GM18520 (cell line): ENCODE data around the gene CACNA1B.

Source experiments
- ATAC-seq: cut with Tn5 transposase; IDR thresholded peaks from one replicate; pipeline ENCODE4 v1.9.1; 2021; ENCODE audit not compliant: unreplicated experiment

CACNA1B gene

GRCh38 chr9:137978262-137978714, 100.7 kb downstream of the CACNA1B start:
- ATAC-seq, result no peak

GRCh38 chr9:137982200-137982599, 104.6 kb downstream of the CACNA1B start:
- ATAC-seq, result no peak

GRCh38 chr9:137984005-137984404, 106.4 kb downstream of the CACNA1B start:
- ATAC-seq, result no peak

GRCh38 chr9:137984520-137985257, 107.1 kb downstream of the CACNA1B start:
- no peak for ATAC-seq

GRCh38 chr9:137985637-137986071, 108.1 kb downstream of the CACNA1B start:
- no peak for ATAC-seq

- ATAC-seq, result no peak
Measured at GRCh38 chr9:137986268-137987099, 108.9 kb downstream of the CACNA1B start.

- ATAC-seq, result no peak
Measured at GRCh38 chr9:137987244-137988030, 109.9 kb downstream of the CACNA1B start.

GRCh38 chr9:137988051-137988450, 110.5 kb downstream of the CACNA1B start:
- ATAC-seq, result no peak

GRCh38 chr9:137988701-137989100, 111.1 kb downstream of the CACNA1B start:
- no peak for ATAC-seq

- ATAC-seq, result no peak
Measured at GRCh38 chr9:137989156-137989555, 111.6 kb downstream of the CACNA1B start.

GRCh38 chr9:137989999-137990715, 112.6 kb downstream of the CACNA1B start:
- no peak for ATAC-seq

GRCh38 chr9:138003485-138004190, 126.1 kb downstream of the CACNA1B start:
- no peak for ATAC-seq

GRCh38 chr9:138006576-138007233, 129.1 kb downstream of the CACNA1B start:
- ATAC-seq, result no peak

GRCh38 chr9:138007566-138007917, 130.0 kb downstream of the CACNA1B start:
- no peak for ATAC-seq

- ATAC-seq, result no peak
Measured at GRCh38 chr9:138007918-138008841, 130.6 kb downstream of the CACNA1B start.

- ATAC-seq, result no peak
Measured at GRCh38 chr9:138009016-138009802, 131.6 kb downstream of the CACNA1B start.

- no peak for ATAC-seq
Measured at GRCh38 chr9:138009803-138010690, 132.5 kb downstream of the CACNA1B start.
